GM19025 (cell line): ENCODE results near the gene MACO1.
"Not testable (repeated sequence)": the region's sequence is repeated elsewhere in the genome, so short reads cannot be mapped to it uniquely, and the experiment has no call there.

Experiments
- ATAC-seq: cut with Tn5 transposase; IDR thresholded peaks from one replicate; pipeline ENCODE4 v1.9.1; 2021; ENCODE audit warnings: mild to moderate bottlenecking, low read depth, moderate library complexity; ENCODE audit not compliant: unreplicated experiment

Gene MACO1

DNA sequence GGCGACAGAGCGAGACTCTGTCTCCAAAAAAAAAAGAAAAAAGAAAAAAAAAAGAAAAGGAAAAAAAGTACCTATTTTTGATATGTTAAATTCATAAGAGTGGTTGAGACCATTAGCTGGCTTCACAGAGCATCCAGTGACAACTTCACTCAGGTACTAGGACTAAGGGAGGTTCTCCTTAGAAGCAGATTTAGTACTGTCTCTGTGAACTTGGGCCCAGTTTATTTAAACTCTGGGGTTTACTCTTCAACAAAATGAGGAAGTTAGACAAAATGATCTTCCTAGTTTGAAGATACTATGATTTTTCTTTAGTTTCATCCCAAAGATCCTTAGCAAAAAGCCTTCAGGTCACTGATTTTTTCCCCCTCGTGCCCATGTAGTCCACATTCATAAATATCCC lies 21.2 kb downstream of the MACO1 start:
- ATAC-seq, result no peak

DNA sequence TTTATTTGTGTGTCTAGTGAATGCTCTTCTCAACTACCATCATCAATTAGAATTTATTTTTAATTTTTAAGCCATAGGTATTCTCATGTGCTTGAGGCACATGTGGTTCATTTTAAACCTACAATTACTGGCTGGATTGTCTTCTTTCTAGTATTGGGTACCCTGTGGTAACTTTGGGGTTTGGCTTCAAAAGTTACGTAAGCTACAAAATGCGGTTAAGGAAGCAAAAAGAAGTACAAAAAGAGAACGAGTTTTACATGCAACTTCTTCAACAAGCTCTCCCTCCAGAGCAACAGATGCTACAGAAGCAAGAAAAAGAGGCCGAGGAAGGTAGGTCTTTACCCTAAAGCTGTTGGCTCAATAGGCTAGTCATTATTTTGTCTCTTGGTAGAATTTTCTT lies 25.8 kb downstream of the MACO1 start:
- no peak for ATAC-seq

DNA sequence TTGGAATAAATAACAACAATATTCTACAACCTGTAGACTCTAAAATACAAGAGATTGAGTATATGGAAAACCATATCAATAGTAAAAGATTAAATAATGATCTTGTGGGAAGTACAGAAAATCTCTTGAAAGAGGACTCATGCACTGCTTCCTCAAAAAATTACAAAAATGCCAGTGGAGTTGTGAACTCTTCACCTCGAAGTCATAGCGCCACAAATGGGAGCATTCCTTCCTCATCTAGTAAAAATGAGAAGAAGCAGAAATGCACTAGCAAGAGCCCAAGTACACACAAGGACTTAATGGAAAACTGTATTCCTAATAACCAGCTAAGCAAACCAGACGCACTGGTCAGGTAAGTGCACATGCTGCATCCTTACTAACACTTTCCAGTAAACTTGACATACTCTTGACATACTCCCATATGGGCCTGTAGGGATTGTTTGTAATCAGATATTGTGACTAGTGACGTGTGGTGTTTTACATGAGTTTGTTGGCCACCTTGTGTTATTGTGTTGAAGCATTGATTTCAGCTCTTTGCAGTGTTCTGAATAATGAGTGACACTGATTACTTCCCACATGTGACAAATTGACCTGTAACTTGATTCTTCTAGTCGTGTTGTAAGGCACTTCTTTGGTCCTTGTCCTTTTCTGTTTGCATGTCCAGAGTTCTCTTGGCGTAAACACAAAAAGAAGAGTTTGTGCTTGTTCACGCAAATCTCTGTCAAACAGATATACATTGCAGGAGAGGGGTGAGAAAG lies 28.0 kb downstream of the MACO1 start:
- ATAC-seq, result no peak

DNA sequence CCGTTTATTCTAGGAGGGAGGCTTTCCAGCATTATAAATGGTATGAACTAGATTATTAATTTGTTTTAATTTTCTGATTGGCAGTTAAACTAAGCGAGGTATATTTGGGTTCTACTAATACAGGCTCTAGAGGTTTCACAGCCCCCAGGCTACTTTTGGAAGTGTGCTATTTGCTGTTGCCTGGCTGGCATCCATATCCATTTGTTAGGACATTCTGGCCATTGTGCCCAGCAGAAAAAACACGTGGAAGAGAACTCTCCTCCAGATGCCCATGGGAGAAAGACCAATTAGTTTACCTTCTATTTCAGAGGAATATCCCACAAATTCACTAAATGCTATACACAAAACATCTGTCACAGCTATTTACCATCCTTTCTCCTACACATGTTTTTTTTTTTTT lies 29.3 kb downstream of the MACO1 start:
- ATAC-seq, result no peak

DNA sequence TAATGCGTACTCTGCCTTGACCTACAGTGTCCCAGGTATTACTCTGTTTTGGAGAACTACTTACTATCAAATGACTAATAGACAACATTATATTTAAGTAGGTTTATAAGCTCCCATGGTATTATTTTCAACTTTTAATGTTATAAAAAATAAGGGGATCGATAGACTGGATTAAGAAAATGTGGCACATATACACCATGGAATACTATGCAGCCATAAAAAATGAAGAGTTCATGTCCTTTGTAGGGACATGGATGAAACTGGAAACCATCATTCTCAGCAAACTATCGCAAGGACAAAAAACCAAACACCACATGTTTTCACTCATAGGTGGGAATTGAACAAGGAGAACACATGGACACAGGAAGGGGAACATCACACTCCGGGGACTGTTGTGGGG lies 30.1 kb downstream of the MACO1 start:
- ATAC-seq, result not testable (repeated sequence)

DNA sequence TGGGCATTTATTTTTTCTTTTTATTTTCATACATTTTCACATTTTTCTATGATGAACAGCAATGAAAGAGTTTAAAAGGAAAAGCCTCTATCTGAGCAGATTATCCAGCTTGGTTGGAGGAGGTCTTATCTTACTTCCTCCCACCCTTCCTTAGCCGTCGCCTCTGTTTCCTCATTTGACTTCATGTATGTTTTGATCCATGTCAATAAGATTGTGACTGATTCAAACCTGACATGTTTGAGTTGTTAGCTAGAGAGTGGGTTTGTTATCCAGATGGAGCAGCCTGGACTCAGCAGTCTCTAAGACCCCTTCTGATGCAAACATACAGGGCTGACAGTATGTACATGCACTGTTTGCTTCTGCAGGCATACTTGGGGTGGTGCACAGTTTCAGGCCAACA lies 31.2 kb downstream of the MACO1 start:
- ATAC-seq, result no peak

DNA sequence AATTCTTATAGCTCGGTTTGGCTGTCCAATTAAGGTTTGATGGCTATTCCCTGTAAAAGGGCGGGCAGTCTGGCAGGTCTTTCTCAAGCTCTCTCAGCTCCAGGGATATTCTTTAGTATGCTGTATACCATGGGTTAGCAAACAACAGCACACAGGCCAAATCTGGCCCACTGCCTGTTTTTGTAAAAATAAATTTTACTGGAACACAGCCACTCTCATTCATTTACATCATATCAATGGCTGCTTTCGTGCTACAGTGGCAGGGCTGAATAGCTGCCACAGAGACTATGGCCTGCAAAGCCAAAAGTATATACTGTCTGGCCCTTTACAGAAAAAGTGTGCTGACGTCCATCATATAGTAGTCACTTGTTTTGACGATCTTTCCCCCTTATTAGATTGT lies 32.0 kb downstream of the MACO1 start:
- ATAC-seq, result no peak

DNA sequence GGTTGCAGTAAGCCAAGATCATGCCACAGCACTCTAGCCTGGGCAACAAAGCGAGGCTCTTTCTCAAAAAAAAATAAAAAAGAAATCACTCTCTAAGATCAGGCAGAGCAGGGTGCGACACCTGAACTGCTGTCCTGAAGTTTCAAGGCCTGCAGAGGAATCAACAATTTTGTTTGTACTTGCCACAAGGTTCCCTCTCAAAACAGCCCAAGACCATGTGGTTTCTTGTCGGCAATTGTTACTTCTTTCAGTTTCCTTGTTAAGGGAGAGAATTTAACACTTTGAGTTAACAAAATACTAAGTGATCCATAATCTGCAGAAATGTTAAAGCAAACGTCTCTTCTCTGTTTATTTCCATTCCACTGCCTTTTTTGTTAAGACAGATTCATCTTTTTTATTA lies 36.5 kb downstream of the MACO1 start:
- no peak for ATAC-seq

DNA sequence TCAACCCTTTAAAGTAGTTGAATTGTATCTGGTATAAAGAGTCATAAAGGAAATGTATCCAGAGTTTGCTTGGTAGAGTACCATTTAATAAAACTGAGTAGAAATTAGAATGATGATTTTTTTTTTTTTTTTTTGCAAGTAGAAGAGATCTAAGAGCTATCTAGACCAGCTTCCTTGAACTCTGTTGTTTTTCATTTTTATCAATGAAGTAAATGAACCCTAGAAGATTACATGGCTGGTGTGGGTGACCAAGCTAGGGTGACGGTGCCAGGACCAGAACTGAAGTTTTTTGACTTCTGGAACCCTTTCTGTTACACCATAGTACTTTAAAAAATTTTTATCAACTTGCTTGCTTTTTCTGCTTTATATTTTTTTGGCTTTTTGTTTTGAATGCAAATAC lies 36.9 kb downstream of the MACO1 start:
- no peak for ATAC-seq

DNA sequence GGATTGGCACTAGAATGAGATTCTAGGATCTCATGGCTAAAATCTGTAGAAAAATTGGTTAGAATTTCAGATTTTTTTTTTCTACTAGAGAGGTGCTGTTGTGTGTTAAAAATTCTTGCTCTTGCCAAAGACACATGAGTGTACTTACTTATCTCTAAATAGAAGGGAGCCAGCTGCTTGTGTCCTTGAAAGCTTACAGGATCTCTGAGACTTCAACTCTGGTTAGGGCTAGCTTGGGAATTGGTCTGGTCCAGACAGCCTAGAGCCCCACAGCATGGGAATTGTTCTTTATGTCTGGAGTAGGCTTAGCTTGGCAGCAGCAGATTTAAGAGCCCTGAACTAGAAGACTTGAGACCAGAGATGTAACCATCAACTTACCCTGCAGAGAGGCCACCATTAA lies 37.3 kb downstream of the MACO1 start:
- no peak for ATAC-seq

DNA sequence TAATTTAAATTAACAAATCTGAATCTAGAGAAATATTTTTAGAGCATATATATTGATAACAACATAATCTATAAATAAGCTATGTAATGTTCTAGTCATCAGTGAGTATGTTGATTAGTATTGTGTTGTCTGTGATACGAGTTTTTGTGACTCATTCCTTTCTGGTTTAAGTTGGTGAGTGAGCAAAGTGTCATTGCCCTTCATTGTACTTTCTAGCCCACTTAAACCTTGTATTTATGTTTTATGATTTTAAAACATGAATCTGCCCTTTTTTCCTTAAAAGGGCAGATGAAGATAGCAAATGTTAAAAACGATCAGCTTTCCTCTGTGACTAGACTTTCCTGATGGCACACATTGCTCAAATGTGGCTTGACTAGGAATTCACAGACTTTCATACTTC lies 38.5 kb downstream of the MACO1 start:
- no peak for ATAC-seq

DNA sequence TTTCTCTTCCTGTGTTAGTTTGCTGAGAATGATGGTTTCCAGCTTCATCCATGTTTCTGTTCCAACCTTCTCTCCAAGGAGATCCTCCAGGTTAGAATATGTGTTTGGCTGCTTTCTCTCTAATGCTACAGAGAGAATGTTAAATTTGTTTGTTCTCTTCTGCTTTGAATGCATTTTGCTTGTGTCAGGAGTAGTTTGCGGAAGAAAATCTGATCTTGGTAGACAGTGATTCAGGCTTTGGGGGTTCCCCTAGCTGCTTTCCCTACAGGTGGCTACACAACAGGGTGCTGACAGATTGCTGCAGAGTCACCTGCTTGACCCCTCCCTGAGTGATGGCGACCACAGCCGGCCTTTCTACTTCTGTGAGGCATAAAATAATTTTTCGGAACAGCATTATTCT lies 41.8 kb downstream of the MACO1 start:
- ATAC-seq, result no peak

DNA sequence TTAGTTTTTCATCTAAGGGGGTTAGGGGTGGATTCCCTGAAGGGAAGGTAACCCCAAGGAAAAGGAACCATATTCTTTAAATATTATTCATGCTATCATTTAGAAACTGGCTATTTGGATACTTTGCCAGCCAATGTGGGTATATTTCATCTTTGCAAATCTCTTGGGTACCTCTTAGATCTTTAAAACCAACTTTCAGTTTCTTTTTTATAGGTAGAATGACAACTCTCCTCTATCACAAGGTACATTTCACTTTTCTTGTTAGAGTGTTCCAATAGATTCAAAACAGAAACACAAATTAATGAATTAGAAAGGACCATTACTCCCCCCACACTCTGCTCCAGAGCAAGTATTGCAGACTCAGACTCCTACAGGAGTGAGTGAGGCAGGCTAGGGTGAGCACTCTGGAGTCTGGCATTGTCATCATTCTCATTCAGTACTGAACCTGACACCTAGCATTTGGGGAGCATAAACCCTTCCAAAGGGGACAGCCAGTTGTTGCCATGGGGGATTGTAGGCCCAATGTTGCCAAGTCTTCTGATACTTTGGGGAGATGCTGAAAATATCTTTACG lies 43.0 kb downstream of the MACO1 start:
- no peak for ATAC-seq

DNA sequence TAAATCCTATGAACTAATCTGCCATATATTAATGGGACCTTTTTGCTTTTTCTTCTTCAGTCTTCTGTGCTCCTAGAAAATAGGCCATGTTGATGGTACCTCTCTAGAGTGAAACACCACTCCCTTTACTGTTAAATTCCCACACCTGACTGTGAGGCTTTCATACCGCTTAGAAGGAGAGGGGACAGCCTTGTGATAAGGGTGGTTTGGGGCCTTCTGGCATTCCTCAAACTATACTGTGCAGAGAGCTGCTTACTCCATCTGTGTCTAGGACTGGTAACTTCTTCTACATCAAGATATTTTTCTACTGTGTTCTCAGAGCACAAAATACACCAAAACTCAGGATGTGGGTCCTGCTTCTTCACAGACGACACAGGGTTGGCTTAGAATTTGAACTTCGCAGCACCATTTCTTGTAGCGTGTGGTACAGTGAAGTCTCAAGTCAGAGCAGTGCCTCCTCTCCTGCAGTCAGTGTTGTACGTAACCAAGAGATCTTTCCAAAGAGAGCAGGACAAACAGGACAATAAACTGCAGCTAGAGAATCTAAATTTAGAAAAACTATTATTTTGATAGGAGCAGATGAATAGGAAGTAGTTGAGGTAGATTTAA lies 43.8 kb downstream of the MACO1 start:
- ATAC-seq, result no peak

DNA sequence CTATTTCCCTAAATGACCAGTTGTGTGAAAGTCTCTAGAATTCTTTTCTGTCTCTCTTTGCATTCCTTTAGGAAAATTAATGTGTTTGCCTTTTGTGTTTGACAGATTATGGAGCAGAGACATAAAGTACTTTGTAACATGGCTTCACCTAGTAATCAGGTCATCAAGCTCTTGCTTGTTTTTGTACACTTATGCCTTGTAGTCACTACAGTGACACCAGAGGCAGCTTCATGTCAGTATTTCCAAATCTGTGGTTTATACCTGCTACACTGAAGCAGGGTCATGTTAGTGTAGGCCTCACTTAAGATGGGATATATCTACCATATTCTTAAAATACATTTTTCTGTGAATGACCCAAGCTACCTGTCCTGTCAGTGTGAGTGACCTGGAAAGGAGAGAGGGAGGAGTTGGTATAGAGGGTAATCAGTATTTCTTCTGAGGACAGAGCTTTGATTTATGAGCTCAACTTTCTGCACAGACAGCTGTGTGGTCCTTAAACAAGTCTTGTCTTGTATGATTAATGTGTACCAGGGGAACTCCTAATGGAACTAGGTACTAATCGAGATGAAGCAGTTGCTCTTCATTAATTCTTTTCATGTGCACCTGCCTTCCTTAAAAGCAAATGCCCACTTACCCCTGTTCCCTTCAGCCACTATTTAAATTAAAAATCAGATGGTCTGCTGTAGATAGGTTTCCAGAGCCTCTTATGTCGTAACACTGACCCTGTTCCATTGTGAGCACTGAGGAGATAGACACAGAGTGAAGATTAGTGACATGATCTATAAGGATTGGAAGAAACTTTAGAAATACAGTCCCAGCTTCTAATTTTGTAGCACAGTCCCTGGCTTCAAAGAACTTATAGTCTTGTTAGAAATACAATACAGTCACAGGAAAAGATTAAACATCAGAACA lies 45.7 kb downstream of the MACO1 start:
- no peak for ATAC-seq

DNA sequence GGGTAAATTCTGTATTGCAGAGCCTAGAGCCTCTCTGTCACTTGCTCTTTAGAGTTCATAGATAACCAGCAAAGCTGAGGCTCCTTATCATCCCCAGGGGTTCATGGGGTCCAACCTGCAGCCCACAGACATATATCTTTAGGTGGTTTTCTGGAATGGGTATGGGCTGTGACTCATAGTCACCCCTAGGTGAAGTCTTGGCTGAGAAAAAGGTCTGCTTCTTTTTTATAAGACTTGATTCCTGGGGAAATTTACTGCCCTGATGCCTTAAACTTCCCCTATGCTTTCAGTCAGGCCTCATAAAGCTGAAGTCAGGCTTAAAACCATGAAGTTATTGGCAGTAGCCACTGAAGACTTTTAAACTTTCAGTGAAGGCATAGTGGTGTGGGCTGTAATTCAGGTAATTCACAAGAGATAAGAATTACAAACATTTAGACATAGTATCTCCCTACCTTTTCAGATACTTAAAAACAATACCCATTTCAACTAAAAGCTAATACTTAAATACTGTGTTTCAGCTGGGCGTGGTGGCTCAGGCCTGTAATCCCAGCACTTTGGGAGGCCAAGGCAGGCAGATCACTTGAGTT lies 46.8 kb downstream of the MACO1 start:
- no peak for ATAC-seq

DNA sequence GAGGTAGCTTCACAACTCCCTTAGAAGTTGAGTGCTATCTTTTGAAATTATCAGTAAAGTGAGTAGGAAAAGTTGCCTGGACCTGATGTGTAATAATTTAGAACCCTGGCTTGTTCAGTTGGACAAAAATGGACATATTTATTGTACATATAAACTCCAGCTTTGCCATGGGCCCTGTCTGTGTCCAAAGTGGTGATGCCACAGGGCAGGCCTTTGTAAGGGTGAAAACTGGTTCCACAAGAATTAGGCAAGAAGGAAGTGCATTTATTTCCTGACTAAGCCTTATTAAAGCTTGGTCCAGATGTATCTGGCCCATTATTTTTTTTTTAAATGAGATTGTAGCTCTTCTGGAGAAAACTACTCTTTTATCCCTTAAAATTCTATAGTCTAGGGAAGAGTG lies 47.9 kb downstream of the MACO1 start:
- ATAC-seq, result no peak

DNA sequence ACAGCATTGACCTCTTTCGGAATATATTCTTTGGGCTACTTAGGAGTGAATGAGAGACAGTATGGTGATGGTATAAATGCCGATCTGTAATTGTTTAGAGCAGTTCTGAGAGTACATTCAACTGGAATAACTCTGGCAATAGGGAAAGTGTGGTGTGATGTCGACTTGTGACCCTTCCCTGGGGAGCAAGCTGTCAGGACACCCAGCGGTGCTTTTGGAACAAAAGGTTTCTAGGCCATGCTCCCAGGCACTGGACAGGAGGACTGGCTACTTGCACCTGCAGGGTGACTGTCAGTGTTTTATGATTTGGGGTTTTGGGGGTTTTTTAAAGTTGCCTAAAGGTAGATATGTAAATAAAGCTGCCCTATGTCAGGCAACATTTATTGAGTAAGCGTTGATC lies 50.9 kb downstream of the MACO1 start:
- no peak for ATAC-seq

DNA sequence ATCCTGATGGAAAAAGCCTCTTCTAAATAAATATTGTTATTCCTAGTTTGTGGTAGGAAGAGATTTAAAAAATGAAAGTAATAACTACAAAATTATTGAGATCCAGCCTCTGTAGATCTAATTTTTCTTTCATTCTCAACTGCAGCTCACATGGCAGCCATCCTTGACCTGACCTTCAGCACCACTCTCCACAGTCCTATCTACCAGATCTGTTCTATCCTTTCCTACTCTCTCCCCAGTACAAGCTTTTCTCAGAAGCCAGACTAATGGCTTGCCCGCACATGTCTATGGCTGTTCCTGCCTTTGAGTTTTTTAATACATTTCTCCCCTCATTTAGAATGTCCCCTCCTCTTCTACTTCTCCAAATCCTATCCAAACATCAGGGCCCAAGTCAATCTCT lies 51.5 kb downstream of the MACO1 start:
- ATAC-seq, result no peak

DNA sequence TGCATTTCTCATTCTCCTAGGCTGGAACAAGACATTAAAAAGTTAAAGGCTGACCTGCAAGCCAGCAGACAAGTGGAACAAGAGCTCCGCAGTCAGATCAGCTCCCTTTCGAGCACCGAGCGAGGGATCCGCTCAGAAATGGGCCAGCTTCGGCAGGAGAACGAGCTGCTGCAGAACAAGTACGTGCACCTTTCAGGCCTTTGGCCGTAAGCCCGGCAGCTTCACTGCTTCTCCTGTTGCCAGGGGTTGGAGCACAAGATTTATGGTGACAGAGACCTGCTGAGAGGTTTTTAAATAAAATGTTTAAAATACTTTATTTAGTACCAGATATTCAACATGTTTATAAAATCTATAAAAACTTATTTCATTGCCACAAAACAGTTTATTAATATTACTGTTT lies 53.4 kb downstream of the MACO1 start:
- no peak for ATAC-seq

DNA sequence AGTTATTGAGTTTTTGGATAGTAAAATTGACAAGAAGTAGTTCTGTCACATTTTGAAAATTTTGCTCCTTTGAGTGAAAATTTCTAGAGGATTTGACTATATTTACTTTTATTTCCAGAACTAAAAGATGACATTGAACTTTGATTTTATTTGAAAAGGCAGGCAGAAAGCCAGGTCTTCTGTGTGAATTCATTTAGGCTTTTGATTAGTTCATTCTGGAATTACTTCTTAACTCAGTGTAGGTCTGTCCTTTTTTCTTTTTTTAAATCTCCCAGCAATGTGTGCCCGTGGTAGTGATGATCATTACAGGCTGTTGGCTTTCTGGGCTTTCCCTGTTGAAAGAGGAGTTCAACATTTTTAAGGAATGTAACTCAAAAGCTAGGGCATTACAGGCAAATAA lies 53.8 kb downstream of the MACO1 start:
- ATAC-seq, result no peak
